HG03571 (cell line): ENCODE measurements around the gene GM2A.
"Not testable (repeated sequence)": the region's sequence is repeated elsewhere in the genome, so short reads cannot be mapped to it uniquely, and the experiment has no call there.

ENCODE experiments used
- ATAC-seq: cut with Tn5 transposase; IDR thresholded peaks from one replicate; pipeline ENCODE4 v1.9.1; 2021; ENCODE audit not compliant: unreplicated experiment

Gene GM2A

DNA sequence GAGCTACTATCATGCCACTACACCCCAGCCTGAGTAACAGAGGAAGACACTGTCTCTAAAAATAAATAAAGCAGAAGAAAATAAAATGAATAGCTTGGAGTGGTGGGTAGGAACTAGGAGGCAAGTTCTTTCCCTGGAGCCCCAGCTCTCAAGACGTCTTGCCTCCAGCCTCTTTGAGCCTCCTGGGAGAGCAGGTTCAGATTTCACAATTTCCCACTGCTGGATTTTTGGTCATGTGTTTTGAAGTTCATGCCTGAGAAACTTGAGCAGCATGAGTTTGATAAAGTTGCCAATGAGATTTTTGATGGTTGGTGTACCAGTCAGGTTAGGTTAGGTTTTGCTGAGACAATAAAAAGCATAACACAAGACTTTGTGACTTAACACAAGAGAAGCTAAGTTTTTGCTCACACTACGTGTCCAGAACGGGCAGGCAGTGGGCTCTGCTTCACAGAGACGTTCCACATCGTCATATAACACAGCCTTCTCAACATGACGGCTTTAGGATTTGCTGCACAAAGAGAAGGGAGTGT lies 25.0 kb upstream of the GM2A start:
- no peak for ATAC-seq

DNA sequence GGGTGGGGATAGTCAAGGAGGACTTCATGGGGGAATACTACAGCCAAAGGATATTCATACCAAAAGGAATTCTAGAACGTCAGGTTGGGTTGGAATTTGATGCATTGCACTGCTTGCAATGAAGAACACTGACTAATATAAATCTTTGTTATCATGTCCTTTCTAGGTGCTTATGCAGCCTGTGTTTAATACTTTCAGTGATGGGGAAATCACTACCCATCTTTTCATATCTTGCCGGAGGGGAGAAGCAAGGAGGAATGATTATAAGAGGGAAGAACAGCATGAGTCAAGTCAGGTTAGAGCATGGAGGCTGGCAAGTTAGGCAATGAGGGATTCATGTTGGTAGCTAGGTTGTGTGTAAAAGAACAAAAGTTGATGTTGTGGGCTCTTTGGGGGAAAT lies 24.0 kb upstream of the GM2A start:
- ATAC-seq, result no peak

DNA sequence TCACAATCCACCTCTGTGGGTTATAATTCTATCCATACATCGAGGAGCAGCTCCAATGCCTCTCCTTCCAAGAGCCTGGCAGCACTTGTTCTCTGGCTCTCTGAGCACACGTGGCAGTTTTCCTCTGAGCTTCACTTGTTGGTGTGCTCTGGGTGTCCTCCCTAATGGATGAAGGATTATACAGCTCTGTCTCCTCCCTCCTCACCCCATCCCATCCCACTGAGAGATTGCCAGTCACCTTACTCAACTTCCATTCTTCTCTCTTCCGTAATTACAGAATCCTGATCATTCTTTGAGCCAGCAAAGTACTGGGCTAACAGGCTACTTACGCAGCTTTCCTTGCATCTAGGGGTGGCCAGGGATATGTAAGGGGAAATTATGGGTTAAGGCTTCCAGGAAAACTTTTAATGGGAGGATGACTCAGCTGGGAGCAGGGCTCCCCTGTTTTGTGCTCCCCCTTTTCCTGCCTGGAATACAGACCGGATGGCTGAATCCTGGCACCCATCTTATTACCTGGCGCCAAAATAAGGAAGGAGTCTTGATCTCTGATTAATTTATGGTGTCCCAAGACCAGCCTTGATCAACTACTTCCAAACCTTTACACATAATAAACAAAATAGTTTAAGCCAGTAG lies 22.8 kb upstream of the GM2A start:
- ATAC-seq, result no peak

DNA sequence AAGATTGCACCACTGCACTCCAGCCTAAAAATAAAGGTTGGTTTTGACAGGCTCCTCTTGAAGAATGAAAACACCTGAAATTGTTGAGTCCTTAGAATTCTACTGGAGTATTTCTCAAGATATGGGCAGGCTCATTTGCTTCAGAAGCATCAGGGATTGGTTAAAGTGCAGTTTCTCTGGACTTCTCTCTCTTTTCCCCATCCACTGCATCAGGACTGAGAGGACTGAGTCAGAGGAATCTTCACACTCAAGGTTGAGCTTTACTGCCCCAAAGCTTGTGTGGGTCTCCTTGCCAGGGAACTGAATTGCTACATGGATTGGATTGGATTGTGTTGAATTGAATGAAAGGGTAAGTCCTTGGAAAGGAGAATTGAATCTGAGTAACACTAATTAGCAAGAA lies 21.6 kb upstream of the GM2A start:
- ATAC-seq, result no peak

DNA sequence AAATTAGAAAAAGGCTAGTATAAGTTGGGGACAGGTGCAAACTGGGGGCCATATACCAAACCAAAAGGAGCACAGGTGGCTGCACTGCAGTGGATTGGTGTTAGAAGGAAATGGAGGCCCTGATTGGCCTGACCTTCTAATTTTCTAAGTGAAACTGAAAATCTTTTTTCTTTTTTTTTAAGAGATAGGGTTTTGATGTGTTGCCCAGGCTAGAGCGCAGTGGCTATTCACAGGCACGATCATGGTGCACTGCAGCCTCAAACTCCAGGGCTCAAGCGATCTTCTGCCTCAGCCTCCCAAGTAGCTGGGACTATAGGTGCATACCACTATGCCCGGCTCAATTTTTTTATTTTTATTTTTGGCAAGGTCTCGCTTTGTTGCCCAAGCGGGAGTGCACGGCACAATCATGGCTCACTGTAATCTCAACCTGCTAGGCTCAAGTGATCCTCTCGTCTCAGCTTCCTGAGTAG lies 19.3 kb upstream of the GM2A start:
- peak; percentile 51 for ATAC-seq

DNA sequence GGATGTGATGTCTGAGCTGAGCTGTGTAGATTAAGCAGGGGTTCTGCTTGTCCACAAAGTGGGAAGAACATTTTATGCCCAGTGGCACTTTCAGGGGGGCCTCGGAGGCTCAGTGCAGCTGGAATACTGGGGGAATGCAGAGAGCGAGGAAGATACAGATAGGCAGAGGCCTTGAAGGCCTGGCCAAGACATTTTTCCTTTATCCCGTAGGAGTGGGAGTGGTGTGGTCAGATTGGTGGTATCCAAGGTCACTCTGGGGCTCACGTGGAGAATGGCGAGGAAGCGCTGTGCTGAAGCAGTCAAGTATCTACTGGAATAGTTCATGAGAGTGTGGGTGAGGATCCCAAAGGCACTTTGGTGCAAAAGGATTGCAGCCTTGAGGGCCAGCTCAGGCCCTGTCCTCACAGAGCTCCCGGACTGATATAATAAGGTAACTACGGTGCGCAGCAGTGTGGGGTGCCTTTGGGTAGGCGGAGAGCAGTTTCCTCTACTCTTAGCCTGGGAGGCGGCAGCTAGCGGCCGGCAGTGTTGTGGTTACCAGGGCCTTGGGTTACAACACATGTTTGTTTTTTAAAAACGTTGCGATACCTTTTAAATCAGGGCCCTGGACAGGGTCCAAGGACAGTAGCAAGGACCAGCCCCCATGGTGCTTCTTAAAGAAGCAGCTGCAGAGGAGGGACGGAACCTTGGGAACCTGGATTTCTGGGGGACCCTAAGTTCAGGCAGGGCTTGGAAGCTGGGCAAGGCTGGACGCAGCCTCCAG lies 18.3 kb upstream of the GM2A start:
- peak; percentile 68 for ATAC-seq

DNA sequence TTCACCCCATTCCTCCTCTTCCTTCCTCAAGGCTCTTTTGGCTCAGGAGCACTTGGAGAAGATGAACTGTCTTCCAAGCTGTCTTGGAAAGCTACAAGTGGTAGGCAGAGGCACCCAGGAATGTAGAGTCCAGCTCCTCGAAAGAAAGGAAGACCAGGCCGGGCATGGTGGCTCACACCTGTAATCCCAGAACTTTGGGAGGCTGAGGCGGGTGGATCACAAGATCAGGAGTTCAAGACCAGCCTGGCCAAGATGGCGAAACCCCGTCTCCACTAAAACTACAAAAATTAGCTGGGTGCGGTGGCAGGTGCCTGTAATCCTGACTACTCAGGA lies 17.8 kb upstream of the GM2A start:
- not testable (repeated sequence) for ATAC-seq

DNA sequence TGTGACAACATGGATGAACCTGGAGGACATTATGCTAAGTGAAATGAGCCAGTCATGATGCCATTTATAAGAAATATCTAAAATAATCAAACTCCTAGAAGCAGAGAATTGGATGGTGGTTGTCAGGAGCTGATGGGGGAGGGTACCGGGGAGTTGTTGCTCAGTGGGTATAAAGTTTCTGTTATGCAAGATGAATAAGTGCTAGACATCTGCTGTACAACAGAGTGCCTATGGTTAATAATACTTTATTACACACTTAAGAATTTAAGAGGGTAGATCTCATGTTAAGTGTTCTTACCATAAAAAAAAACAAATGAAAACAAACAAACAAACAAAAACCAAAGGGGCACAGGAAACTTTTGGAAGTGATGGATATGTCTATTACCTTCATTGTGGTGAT lies 16.1 kb upstream of the GM2A start:
- ATAC-seq, result no peak

DNA sequence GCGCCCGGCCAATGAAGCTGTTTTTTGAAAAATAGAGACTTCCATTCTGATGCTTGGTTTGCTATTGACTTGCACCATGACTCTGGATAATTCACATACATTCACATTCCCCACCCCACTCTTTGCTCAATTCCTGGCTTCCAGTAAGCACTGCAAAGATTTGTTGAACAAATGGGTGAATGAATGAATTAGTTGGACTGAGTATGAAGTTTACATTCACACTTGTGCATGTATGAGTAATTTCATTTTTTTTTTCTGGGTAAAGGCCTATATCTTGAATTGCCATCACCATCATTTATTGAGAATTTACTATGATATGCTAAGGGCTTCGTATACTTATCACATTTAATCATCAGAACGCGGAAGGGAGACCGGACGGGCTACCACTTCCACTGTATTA lies 15.3 kb upstream of the GM2A start:
- ATAC-seq, result no peak

DNA sequence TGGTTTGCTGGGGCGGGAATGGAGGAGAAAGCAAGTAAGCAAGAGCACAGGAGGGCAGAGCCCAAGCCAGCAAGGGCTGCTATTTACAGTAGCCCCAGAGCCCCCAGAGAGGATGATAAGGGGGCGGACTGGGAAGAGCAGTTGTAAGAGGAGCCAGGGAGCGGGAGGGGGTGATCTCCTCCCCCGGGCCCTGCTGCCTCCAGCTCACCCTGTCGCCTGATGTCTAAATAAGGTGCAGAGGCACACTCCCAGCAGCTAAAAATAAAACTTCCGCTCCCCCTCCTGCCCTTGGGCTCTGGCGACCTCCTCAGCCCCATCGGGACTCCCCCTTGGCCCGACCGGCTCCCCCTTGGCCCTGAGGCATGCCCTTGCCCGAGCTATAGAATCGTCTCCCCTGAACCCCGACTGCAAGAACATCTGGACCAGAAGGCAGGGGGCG lies 14.7 kb upstream of the GM2A start:
- peak; percentile 63 for ATAC-seq

DNA sequence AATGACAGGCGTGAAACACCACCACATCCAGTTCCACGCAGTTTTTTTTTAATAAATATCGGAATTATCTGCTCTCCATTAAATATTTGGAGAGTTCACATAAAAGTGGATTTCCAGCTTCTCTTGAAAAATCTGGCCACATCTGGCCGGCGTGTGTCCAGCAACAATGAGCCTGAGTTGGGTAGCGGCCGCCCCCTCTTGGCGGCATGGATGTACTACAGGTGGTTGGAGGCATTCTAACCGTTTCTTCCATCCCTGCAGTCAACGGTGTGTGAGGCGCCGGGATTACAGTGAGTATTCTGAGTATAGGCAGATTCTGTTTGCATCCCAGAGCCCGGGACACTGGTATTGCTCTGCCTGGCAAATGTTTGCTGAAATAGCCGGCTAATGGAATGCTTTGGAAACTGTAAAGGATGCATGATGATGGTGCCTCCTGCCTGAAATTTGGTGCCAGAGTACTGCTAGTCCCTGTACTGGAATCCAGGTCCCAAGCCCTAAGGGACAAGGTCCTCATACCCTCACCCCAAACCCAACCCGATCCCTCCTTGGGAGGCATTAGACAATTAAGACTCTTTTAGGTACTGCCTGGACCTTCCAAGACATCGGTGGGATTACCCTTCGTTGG lies 13.6 kb upstream of the GM2A start:
- no peak for ATAC-seq

DNA sequence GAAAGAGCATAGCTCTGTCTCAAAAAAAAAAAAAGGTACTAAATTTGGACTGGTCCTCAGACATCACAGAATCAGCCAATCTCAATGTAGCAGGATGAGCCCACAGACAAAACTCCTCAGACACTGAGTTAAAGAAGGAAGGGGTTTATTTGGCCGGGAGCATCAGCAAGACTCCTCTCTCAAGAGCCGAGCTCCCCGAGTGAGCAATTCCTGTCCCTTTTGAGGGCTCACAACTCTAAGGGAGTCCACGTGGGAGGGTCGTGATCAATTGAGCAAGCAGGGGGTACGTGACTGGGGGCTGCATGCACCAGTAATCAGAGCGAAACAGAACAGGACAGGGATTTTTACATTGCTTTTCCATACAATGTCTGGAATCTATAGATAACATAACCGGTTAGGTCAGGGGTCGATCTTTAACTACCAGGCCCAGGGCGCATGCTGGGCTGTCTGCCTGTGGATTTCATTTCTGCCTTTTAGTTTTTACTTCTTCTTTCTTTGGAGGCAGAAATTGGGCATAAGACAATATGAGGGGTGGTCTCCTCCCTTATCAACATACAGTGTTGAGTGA lies 12.6 kb upstream of the GM2A start:
- not testable (repeated sequence) for ATAC-seq

DNA sequence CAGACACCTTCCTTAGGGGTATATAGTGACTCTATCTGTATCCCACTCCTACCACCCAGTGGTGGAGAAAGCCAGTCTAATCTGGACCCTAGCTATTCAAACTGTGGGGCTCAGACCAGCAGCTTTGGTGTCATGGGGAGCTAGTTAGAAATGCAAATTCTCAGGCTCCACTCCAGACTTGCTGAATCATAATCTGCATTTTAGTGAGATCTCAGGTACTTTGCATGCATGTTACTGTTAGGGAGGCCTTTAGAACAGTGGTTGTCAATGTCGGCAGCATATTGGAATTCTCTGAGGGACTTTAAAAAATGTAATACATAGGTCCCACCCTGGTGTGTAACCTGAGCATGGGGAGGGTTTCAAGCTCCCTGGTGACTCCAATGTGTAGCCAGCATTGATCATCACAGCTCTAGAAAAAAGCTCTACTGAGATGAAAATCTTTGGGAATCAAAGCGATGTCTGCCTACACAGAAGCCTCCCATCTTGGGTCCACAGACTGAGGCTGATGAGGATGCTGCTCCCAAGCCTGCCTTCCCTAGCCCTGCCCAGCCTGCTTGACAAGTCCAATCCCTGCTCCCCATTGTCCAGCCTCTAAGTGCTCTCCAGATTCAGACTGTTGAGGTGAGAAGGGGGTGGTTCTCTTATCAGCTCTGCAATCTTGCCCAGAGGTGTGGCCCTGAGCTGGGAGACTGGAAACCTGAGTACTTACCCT lies 11.9 kb upstream of the GM2A start:
- no peak for ATAC-seq

DNA sequence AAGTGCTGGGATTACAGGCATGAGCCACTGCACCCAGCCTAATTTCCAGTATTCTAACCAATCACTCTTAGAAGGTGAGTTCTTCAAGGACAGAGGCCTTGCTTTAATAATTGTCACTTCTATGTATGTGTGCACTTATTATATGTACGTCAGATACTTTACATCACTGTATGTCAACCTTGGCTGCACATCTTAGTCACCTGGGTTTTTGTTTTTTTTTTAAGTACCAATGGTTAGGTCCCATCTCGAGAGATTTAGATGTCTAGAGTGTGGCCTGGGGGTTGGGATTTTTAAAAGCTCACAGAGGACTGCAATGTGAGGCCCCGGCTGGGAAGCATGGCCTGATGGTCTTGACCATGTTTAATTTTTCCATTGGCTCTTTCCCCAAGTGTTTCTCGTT lies 9.9 kb upstream of the GM2A start:
- ATAC-seq, result no peak

DNA sequence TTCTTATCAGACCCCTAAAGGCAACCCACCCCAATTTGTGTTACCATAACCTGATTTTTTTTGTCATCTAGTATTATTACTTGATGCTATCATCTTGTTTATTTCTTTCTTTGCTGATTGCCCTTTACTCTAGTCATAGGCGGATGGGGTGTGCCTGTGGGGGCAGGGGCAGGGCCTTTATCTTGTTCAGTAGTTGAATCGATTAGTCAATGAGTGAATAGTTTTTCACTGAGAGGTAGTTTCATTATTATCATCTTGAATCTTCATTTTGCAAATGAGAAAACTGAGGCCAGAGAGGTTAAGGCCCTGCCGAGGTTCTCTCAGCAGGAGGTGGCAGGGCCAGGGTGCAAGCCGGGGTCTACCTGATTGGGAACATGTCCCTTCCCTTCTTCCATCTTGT lies 9.4 kb upstream of the GM2A start:
- no peak for ATAC-seq

DNA sequence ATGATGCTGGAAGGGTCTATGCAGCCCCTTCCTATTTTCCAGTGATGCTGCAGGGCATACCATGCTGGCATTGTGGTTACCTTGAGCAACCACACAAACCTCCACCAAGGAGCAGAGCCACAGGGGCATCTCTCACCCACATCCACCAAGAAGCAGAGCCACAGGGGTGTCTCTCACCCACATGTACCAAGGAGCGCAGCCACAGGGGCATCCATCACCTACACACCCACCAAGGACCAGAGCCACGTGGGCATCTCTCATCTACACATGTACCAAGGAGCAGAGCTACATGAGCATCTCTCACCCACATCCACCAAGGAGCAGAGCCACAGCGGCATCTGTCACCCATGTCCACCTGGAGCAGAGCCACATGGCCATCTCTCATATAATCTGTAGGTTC lies 8.8 kb upstream of the GM2A start:
- ATAC-seq, result no peak

DNA sequence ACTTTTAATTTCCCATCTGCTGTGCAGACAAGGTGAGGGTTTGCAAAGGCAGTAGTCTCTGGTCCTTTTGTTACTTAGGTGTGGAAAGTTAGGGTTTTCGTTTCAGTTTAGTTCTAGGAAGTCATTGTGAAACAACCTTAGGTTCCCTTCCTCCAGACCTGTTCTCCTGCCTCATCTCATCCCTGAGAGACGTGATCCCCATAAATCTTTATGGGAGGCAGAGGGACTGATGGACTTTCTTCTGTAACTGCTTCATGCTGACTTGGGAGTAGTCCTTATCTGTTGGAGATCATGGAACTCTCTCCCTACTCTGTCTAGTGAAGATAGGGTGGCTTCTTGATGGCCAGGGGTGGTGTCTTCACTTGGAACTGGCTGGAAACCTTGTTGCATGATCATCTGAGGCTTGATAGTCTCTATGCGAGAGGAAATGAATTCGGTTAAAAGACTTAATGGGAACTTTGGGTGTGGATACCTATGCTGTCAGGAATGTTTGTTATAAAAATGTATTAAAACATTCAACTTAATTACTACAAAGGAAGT lies 7.2 kb upstream of the GM2A start:
- no peak for ATAC-seq

DNA sequence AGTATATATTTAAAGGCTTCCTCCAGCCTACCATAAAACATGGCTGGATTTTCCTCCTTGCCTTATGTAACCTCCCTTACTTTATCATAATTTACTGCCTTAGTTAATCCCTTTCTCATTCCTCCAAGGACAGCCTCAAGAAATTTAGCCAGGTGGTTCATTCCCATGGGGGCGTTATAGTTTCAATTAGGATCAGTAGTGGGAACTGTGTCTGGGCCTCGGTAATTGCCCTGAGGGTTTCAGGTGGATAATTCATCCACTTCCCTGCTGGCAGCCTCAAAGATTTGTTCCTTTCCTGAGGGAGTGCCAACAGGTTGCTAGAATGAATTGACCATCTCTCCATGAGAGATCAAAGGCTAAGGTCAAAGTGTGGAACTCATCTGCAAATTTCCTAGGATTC lies 4.3 kb upstream of the GM2A start:
- ATAC-seq, result no peak

DNA sequence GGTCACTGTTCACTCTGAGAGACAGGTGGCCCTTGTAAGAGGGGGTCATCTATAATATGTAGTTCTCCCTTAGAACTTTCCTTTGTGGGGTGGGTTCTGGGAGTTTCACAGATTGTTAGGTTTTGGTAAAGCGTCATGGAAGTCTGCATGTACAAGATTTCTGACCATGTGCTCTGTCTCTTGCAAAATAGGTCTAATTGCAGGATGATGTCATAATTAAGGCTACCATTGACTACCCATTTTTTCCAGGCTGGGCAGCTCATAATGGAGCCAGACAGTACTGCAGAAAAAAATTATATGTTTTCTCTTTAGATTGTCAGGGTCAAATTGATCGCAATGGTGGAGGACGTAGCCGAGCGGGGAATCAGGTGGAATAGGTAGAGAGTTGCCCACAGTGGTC lies 3.7 kb upstream of the GM2A start:
- ATAC-seq, result no peak

DNA sequence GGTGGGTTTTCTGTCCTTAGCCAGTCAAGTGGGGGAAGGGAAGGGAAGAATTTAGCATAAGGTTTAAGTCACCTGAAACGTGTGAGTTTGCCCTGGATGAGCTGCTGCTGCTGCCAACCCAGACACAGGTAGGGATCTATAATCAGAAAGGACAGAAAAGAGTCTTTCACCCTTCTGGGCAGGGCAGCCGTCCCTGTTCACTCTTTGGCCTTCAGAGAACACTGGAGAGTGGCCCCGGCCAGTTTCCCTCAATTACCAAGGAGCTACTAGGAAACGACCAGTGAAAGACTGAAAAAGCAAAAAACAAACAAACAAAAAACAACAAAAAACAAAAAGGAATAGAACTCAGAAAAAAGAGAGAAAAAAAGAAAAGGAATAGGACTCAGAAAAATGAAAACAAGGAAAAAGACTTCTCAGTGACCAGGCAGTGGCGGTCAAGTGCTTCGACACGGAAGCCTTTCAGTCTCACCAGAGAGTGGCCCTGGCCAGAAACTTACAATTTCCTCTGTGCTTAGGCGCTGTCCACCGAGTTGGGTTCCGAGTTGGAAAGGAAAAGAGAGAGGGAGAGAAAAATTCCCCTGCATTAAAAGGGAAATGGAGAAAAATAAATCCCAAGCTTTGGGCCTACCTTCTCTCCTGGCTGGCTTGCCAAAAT lies 2.5 kb upstream of the GM2A start:
- ATAC-seq, result no peak
